H9 (cell line): ENCODE results near the gene MSL1. TPM values are rescaled to one million over a fixed set of nuclear protein-coding genes. Genes with fewer than 3 reads are reported as not detected.

Source experiments
- DNase-seq: peaks from one replicate; pipeline ENCODE4 v3.0.0-alpha.2; 2017
- H2AFZ ChIP-seq: one replicate; pipeline ENCODE4 v1.6.1; 2013; ENCODE audit warnings: mild to moderate bottlenecking, low read length, control low read depth, moderate library complexity
- H2AK5ac ChIP-seq: 2 replicates; pipeline ENCODE4 v1.6.1; 2013; ENCODE audit warnings: low read length, control low read depth, mixed read lengths; ENCODE audit not compliant: insufficient read length
- H2BK120ac ChIP-seq: one replicate; pipeline ENCODE4 v1.6.1; 2013; ENCODE audit warnings: low read depth, mild to moderate bottlenecking, low read length, control low read depth, inconsistent platforms; ENCODE audit not compliant: poor library complexity, severe bottlenecking
- H2BK12ac ChIP-seq: 2 replicates; pipeline ENCODE4 v1.6.1; 2013; ENCODE audit warnings: low read length, control low read depth, mixed read lengths, low read depth; ENCODE audit not compliant: insufficient read length
- H2BK15ac ChIP-seq: 2 replicates; pipeline ENCODE4 v1.6.1; 2013; ENCODE audit warnings: low read depth, low read length, control low read depth
- H2BK20ac ChIP-seq: one replicate; pipeline ENCODE4 v1.6.1; 2013; ENCODE audit warnings: low read depth, mild to moderate bottlenecking, low read length, control low read depth, inconsistent platforms; ENCODE audit not compliant: poor library complexity, severe bottlenecking
- H2BK5ac ChIP-seq: 2 replicates; pipeline ENCODE4 v1.6.1; 2013; ENCODE audit warnings: low read length, control low read depth, mixed read lengths; ENCODE audit not compliant: insufficient read length
- H3K14ac ChIP-seq: 2 replicates; pipeline ENCODE4 v1.6.1; 2013; ENCODE audit warnings: low read length, control low read depth; ENCODE audit not compliant: insufficient read depth
- H3K18ac ChIP-seq: 2 replicates; pipeline ENCODE4 v1.6.1; 2013; ENCODE audit warnings: low read depth, mild to moderate bottlenecking, mixed read lengths, low read length, control low read depth; ENCODE audit not compliant: insufficient read length
- H3K23ac ChIP-seq: 2 replicates; pipeline ENCODE4 v1.6.1; 2013; ENCODE audit warnings: low read length, control low read depth, mixed read lengths, low read depth; ENCODE audit not compliant: insufficient read length
- H3K23me2 ChIP-seq: 2 replicates; pipeline ENCODE4 v1.6.1; 2013; ENCODE audit warnings: low read depth, mild to moderate bottlenecking, mixed read lengths, low read length, control low read depth; ENCODE audit not compliant: insufficient read length, poor library complexity, severe bottlenecking
- H3K27ac ChIP-seq: 2 replicates; pipeline ENCODE4 v1.5.1; 2013; ENCODE audit warnings: low read length, control low read depth, mixed read lengths, low read depth; ENCODE audit not compliant: insufficient read length
- H3K27me3 ChIP-seq: 2 replicates; pipeline ENCODE4 v1.6.1; 2013; ENCODE audit warnings: low read length, control low read depth, inconsistent platforms; ENCODE audit not compliant: insufficient read depth
- H3K4ac ChIP-seq: 2 replicates; pipeline ENCODE4 v1.6.1; 2013; ENCODE audit warnings: low read depth, mild to moderate bottlenecking, control low read depth, inconsistent platforms, low read length, moderate library complexity
- H3K4me1 ChIP-seq: 2 replicates; pipeline ENCODE4 v1.6.1; 2013; ENCODE audit warnings: low read length, control low read depth, inconsistent platforms; ENCODE audit not compliant: insufficient read depth
- H3K4me2 ChIP-seq: 2 replicates; pipeline ENCODE4 v1.6.1; 2013; ENCODE audit warnings: low read length, control low read depth, mixed read lengths; ENCODE audit not compliant: insufficient read length, insufficient read depth
- H3K56ac ChIP-seq: 2 replicates; pipeline ENCODE4 v1.6.1; 2013; ENCODE audit warnings: low read depth, mild to moderate bottlenecking, mixed read lengths, low read length, control low read depth; ENCODE audit not compliant: insufficient read length
- H3K79me1 ChIP-seq: 2 replicates; pipeline ENCODE4 v1.6.1; 2013; ENCODE audit warnings: low read depth, mild to moderate bottlenecking, moderate library complexity, low read length, control low read depth, inconsistent platforms; ENCODE audit not compliant: insufficient read depth, poor library complexity, severe bottlenecking
- H3K79me2 ChIP-seq: 2 replicates; pipeline ENCODE4 v1.6.1; 2013; ENCODE audit warnings: low read length, control low read depth, inconsistent platforms; ENCODE audit not compliant: insufficient read depth
- H3K9ac ChIP-seq: 2 replicates; pipeline ENCODE4 v1.6.1; 2013; ENCODE audit warnings: low read length, control low read depth, mixed read lengths; ENCODE audit not compliant: insufficient read length; ENCODE audit errors: extremely low read depth
- H3K9me3 ChIP-seq: one replicate; pipeline ENCODE4 v1.6.1; 2013; ENCODE audit warnings: low read depth, low read length, inconsistent platforms; ENCODE audit not compliant: control insufficient read depth
- H3T11ph ChIP-seq: one replicate; pipeline ENCODE4 v1.6.1; 2013; ENCODE audit warnings: mild to moderate bottlenecking, low read length, control low read depth, inconsistent platforms
- H4K20me1 ChIP-seq: one replicate; pipeline ENCODE4 v1.6.1; 2013; ENCODE audit not compliant: control insufficient read depth, insufficient read length, insufficient read depth
- H4K5ac ChIP-seq: 2 replicates; pipeline ENCODE4 v1.6.1; 2013; ENCODE audit warnings: low read depth, mild to moderate bottlenecking, mixed read lengths, low read length, control low read depth; ENCODE audit not compliant: insufficient read length
- H4K8ac ChIP-seq: replicated peaks from 2 replicates; pipeline ENCODE4 v1.6.1; 2013; ENCODE audit warnings: low read length, control low read depth, mixed read lengths, low read depth; ENCODE audit not compliant: insufficient read length
- H4K91ac ChIP-seq: 2 replicates; pipeline ENCODE4 v1.6.1; 2013; ENCODE audit warnings: low read depth, mild to moderate bottlenecking, moderate library complexity, mixed read lengths, low read length, control low read depth; ENCODE audit not compliant: insufficient read length
- H3K27ac Mint-ChIP-seq, 3 experiments: 2 replicates in 2 of 3; 3 replicates in 1 of 3; pipeline ENCODE4 v1.8.0; 2020 to 2021; ENCODE audit warnings: mixed read lengths in 3 of 3, mild to moderate bottlenecking in 1 of 3, moderate library complexity in 1 of 3
- H3K27me3 Mint-ChIP-seq: 2 replicates; pipeline ENCODE4 v1.8.0; 2021; ENCODE audit warnings: low read depth, mild to moderate bottlenecking, moderate library complexity, mixed read lengths
- H3K36me3 Mint-ChIP-seq, 3 experiments: 2 replicates in 2 of 3; 3 replicates in 1 of 3; pipeline ENCODE4 v1.8.0; 2020 to 2021; ENCODE audit warnings: low read depth in 3 of 3, mixed read lengths in 3 of 3; ENCODE audit not compliant: insufficient read depth in 1 of 3
- H3K4me1 Mint-ChIP-seq, 2 experiments: 2 replicates each; pipeline ENCODE4 v1.8.0; 2020; ENCODE audit warnings: mixed read lengths in 2 of 2
- H3K4me3 Mint-ChIP-seq, 2 experiments: 2 replicates in 1 of 2; 3 replicates in 1 of 2; pipeline ENCODE4 v1.8.0; 2020 to 2021; ENCODE audit warnings: mild to moderate bottlenecking in 2 of 2, mixed read lengths in 2 of 2, moderate library complexity in 1 of 2
- H3K9me3 Mint-ChIP-seq, 2 experiments: 2 replicates in 1 of 2; 3 replicates in 1 of 2; pipeline ENCODE4 v1.8.0; 2020; ENCODE audit warnings: mild to moderate bottlenecking in 2 of 2, mixed read lengths in 2 of 2, moderate library complexity in 1 of 2
- WGBS: extraction: QIAGEN DNeasy Blood & Tissue Kit; methylation state at CpG from one replicate; pipeline ENCODE4 v1.1.7; 2013; ENCODE audit warnings: missing lambda C conversion rate, low lambda C conversion rate, mixed read lengths; ENCODE audit not compliant: insufficient read length; ENCODE audit errors: extremely low coverage; 5-methylcytosine and 5-hydroxymethylcytosine counted together
- total RNA-seq: library from RNA; stranded (reverse); gene quantifications from 2 replicates; pipeline ENCODE4 v1.2.1, GENCODE V29; 2021
- TF ChIP-seq, protein P1 (sequence below): fragments of 200-600 bp; sonication (generic); conservative IDR thresholded peaks from 3 replicates; pipeline ENCODE4 v1.8.0; 2021; ENCODE audit warnings: antibody characterized with exemption, mild to moderate bottlenecking

The MSL1 gene
- total RNA-seq, 1 experiment from 2014 or later = 105 TPM

DNA sequence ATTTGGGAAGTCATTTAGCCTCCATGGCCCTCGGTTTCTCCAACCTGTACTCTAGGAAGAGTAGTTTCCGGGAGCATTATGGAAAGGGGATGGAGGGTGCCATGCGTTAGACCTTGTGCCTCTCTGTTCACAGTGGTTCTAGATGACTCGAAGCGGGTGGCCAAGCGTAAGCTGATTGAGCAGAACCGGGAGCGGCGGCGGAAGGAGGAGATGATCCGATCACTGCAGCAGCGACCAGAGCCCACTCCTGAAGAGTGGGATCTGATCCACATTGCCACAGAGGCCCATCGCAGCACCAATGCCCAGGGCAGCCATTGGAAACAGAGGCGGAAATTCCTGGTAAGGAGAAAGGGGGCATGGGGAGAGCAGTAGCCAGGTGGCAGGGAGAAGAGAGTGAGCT is 37.3 kb upstream of the MSL1 start:
- no peaks in the 10 kb centered on the region for H3K79me2 ChIP-seq

More for the DNA sequence above, 37.3 kb upstream of the MSL1 start:
- H4K91ac ChIP-seq = no peak overlapping the region
- H3K9ac ChIP-seq = no peak overlapping the region
- no peak overlapping the region for H2BK15ac ChIP-seq
- H4K5ac ChIP-seq = no peak overlapping the region
- H3K18ac ChIP-seq = no peak overlapping the region
- no peak overlapping the region for H3K14ac ChIP-seq
- Mint-ChIP-seq H3K9me3 (peaks cover 0 to 2% of the 10 kb centered on the region in 2 experiments; a peak in 1 of 5 replicates), H3K27me3 (no peaks in the 10 kb centered on the region), H3K4me1 (peaks cover 0 to 9% of the 10 kb centered on the region in 2 experiments; a peak in 1 of 4 replicates), H3K36me3 (peaks cover 10 to 29% (median 19%) of the 10 kb centered on the region in 3 experiments; a peak in 6 of 7 replicates), H3K27ac (no peak overlapping the region; a peak in 1 of 7 replicates), H3K4me3 (no peak overlapping the region)
- no peak overlapping the region for H2AFZ ChIP-seq
- no peaks in the 10 kb centered on the region for H3K27me3 ChIP-seq
- no peaks in the 10 kb centered on the region for H3K23me2 ChIP-seq
- H2BK120ac ChIP-seq = no peak overlapping the region
- WGBS = no CpG with 5 or more reads among the region's 14 CpGs
- H3K4ac ChIP-seq = no peak overlapping the region
- no peak overlapping the region for H2AK5ac ChIP-seq
- H3K79me1 ChIP-seq = no peaks in the 10 kb centered on the region
- DNase-seq = no peak
- H3T11ph ChIP-seq = no peak overlapping the region
- no peaks in the 10 kb centered on the region for H3K4me1 ChIP-seq
- peaks cover 2% of the 10 kb centered on the region for H4K20me1 ChIP-seq
- no peak overlapping the region for H3K4me2 ChIP-seq
- H3K56ac ChIP-seq = no peak overlapping the region
- no peaks in the 10 kb centered on the region for H3K9me3 ChIP-seq
- no peak overlapping the region for H4K8ac ChIP-seq
- no peak overlapping the region for H3K23ac ChIP-seq
- no peak overlapping the region for H3K27ac ChIP-seq
- no peak overlapping the region for H2BK5ac ChIP-seq
- no peak overlapping the region for H2BK12ac ChIP-seq
- TF ChIP-seq, protein P1, sequence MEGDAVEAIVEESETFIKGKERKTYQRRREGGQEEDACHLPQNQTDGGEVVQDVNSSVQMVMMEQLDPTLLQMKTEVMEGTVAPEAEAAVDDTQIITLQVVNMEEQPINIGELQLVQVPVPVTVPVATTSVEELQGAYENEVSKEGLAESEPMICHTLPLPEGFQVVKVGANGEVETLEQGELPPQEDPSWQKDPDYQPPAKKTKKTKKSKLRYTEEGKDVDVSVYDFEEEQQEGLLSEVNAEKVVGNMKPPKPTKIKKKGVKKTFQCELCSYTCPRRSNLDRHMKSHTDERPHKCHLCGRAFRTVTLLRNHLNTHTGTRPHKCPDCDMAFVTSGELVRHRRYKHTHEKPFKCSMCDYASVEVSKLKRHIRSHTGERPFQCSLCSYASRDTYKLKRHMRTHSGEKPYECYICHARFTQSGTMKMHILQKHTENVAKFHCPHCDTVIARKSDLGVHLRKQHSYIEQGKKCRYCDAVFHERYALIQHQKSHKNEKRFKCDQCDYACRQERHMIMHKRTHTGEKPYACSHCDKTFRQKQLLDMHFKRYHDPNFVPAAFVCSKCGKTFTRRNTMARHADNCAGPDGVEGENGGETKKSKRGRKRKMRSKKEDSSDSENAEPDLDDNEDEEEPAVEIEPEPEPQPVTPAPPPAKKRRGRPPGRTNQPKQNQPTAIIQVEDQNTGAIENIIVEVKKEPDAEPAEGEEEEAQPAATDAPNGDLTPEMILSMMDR = no peak
- H2BK20ac ChIP-seq = no peak overlapping the region
